Measurements from ENCODE around the gene RFX4.

The RFX4 gene

GRCh38 chr12:106801167-106801708 is 218.4 kb downstream of the RFX4 start:
- H3K36me3 ChIP-seq (replicated peaks; ENCODE audit: insufficient read depth, low read length), result no peaks in the 10 kb centered on the region
- no peaks in the 10 kb centered on the region for H3K79me2 ChIP-seq (ENCODE audit: low read length)
- no peak for TF ChIP-seq EZH2phosphoT487 (IDR thresholded peaks at IDR 0.05; ENCODE audit: low read length)
- TF ChIP-seq EZH2 (optimal IDR thresholded peaks at IDR 0.05; ENCODE audit: low read depth, low read length), result no peak
- TF ChIP-seq CTCF (IDR thresholded peaks at IDR 0.05; ENCODE audit: low read length), result no peak
- H3K4me3 ChIP-seq (ENCODE audit: low read length), result no peak overlapping the region
- H3K9ac ChIP-seq (ENCODE audit: low read length), result no peak overlapping the region
- no peaks in the 10 kb centered on the region for H3F3A ChIP-seq (ENCODE audit: insufficient read depth, low read length)
- no peak overlapping the region for H3K4me2 ChIP-seq (ENCODE audit: low read depth, low read length)
- no peaks in the 10 kb centered on the region for H3K9me2 ChIP-seq (replicated peaks; ENCODE audit: insufficient read depth, low read length)
- H2AFZ ChIP-seq (ENCODE audit: low read length), result no peak overlapping the region
- H3K9me3 ChIP-seq (replicated peaks; ENCODE audit: insufficient read depth, low read length), result no peaks in the 10 kb centered on the region
- no peaks in the 10 kb centered on the region for H3K27me3 ChIP-seq (replicated peaks; ENCODE audit: insufficient read depth, low read length)
- DNase-seq, result no peak
- H3K4me1 ChIP-seq (ENCODE audit: low read length), result no peaks in the 10 kb centered on the region
- H3K27ac ChIP-seq (ENCODE audit: low read length), result no peak overlapping the region
- H4K20me1 ChIP-seq (ENCODE audit: insufficient read depth, low read length), result no peaks in the 10 kb centered on the region

DNA sequence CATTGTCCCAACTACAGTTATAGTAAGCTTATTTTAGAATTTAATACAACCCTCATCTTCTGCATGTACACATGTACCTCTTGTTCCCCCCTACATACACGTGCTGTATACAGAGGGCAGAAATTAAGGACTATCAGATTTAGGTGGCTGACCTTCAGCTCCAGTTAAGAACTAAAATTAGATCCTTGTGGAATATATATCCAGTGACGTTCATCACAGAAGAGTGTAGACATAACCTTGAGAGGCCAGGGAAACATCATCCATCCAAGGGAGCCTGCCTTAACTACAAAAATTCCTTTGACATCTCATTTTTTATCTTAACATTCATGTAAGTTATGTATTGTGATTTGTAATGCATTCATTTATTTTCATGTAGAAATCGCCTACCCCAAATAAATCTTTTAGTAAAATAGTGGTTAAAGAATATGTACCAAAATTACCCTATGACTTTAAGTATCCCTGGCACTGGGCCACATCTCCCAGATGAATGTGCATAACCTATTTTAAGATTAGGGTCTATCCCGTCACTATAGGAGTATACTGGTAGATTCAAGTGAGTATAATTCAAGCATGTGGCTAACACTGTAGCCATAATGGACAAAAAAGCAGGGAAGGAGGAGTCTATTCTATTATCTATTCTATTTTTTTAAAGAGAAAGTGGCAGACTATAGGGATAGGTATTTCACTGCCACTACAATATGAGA is 219.2 kb downstream of the RFX4 start:
- Histone ChIP-seq H3K4me1 (ENCODE audit: low read length) (no peaks in the 10 kb centered on the region), H3K9me3 (replicated peaks; ENCODE audit: insufficient read depth, low read length) (no peaks in the 10 kb centered on the region), H2AFZ (ENCODE audit: low read length) (no peak overlapping the region), H3K27ac (ENCODE audit: low read length) (no peak overlapping the region), H3K36me3 (replicated peaks; ENCODE audit: insufficient read depth, low read length) (no peaks in the 10 kb centered on the region), H3K4me2 (ENCODE audit: low read depth, low read length) (no peak overlapping the region), H3F3A (ENCODE audit: insufficient read depth, low read length) (no peaks in the 10 kb centered on the region), H3K9ac (ENCODE audit: low read length) (no peak overlapping the region), H3K9me2 (replicated peaks; ENCODE audit: insufficient read depth, low read length) (no peaks in the 10 kb centered on the region), H4K20me1 (ENCODE audit: insufficient read depth, low read length) (no peaks in the 10 kb centered on the region), H3K4me3 (ENCODE audit: low read length) (no peak overlapping the region), H3K27me3 (replicated peaks; ENCODE audit: insufficient read depth, low read length) (no peaks in the 10 kb centered on the region), H3K79me2 (ENCODE audit: low read length) (no peaks in the 10 kb centered on the region)
- TF ChIP-seq EZH2phosphoT487 (IDR thresholded peaks at IDR 0.05; ENCODE audit: low read length) (no peak), EZH2 (optimal IDR thresholded peaks at IDR 0.05; ENCODE audit: low read depth, low read length) (no peak), CTCF (IDR thresholded peaks at IDR 0.05; ENCODE audit: low read length) (no peak)
- no peak for DNase-seq

GRCh38 chr12:106804668-106805067 is 221.9 kb downstream of the RFX4 start:
- Histone ChIP-seq H3K36me3 (replicated peaks; ENCODE audit: insufficient read depth, low read length) (no peaks in the 10 kb centered on the region), H2AFZ (ENCODE audit: low read length) (no peak overlapping the region), H3K4me3 (ENCODE audit: low read length) (no peak overlapping the region), H3K27me3 (replicated peaks; ENCODE audit: insufficient read depth, low read length) (no peaks in the 10 kb centered on the region), H3K4me2 (ENCODE audit: low read depth, low read length) (no peak overlapping the region), H3K27ac (ENCODE audit: low read length) (no peak overlapping the region), H3K9ac (ENCODE audit: low read length) (no peak overlapping the region), H4K20me1 (ENCODE audit: insufficient read depth, low read length) (no peaks in the 10 kb centered on the region), H3K9me2 (replicated peaks; ENCODE audit: insufficient read depth, low read length) (no peaks in the 10 kb centered on the region), H3K9me3 (replicated peaks; ENCODE audit: insufficient read depth, low read length) (no peaks in the 10 kb centered on the region), H3F3A (ENCODE audit: insufficient read depth, low read length) (no peaks in the 10 kb centered on the region), H3K79me2 (ENCODE audit: low read length) (no peaks in the 10 kb centered on the region), H3K4me1 (ENCODE audit: low read length) (no peaks in the 10 kb centered on the region)
- no peak for TF ChIP-seq EZH2 (optimal IDR thresholded peaks at IDR 0.05; ENCODE audit: low read depth, low read length)
- TF ChIP-seq CTCF (IDR thresholded peaks at IDR 0.05; ENCODE audit: low read length), result no peak
- no peak for TF ChIP-seq EZH2phosphoT487 (IDR thresholded peaks at IDR 0.05; ENCODE audit: low read length)
- no peak for DNase-seq

All from MM.1S (cell line).